ENCODE results near the gene SLC6A5. TPM values are rescaled to one million over a fixed set of nuclear protein-coding genes. Genes with fewer than 3 reads are reported as not detected.

SLC6A5 gene
- total RNA-seq, 2 donors from 2014 or later: 0.11 TPM; not detected in 1

DNA sequence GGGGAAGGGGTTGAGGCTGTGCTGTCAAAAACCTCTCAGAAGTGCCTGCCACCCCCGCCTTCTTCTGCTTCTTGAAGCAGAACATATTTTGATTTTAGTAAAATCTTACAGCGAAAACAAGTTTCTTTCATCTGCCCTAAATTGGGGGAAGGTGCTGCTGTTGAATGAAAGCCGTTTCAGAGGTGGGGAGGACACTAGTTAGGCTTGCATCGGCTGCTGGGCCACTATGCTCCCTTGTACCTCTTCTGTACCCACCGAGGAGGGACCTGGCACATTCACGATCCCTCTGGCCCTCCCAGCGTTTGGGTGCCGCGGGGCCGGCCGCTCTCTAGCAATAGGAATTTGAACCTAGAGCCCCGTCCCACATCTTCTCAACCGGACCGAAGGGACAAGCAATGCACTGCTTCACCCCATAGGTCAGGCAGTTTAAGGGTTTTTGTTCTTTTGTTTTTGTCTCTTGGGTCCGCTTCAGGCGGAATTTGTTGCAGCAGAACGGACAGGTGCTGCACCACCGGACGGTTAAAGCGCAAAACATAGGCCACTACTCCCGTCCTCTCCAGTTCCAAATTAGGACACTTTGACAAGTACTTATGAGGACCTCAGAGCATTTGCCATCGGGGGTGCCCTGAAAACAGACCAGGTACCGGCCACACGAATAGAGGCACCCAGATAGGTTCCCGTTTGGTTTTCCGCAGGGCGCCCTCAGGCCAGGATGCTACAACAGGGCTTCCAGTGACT lies 5.6 kb downstream of the SLC6A5 start:
- H3K36me3 ChIP-seq: no peaks in the 10 kb centered on the region
- no peaks in the 10 kb centered on the region for H3K4me1 ChIP-seq
- H3K27me3 ChIP-seq: peaks cover 19 to 24% of the 10 kb centered on the region in 2 donors
- no peak overlapping the region for H3K4me3 ChIP-seq
- no peaks in the 10 kb centered on the region for H3K9me3 ChIP-seq
- TF ChIP-seq, protein P1, sequence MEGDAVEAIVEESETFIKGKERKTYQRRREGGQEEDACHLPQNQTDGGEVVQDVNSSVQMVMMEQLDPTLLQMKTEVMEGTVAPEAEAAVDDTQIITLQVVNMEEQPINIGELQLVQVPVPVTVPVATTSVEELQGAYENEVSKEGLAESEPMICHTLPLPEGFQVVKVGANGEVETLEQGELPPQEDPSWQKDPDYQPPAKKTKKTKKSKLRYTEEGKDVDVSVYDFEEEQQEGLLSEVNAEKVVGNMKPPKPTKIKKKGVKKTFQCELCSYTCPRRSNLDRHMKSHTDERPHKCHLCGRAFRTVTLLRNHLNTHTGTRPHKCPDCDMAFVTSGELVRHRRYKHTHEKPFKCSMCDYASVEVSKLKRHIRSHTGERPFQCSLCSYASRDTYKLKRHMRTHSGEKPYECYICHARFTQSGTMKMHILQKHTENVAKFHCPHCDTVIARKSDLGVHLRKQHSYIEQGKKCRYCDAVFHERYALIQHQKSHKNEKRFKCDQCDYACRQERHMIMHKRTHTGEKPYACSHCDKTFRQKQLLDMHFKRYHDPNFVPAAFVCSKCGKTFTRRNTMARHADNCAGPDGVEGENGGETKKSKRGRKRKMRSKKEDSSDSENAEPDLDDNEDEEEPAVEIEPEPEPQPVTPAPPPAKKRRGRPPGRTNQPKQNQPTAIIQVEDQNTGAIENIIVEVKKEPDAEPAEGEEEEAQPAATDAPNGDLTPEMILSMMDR (IDR thresholded peaks at IDR 0.05): no peak
- H3K27ac ChIP-seq: no peak overlapping the region
- no peak for DNase-seq (ENCODE audit: low spot score)

DNA sequence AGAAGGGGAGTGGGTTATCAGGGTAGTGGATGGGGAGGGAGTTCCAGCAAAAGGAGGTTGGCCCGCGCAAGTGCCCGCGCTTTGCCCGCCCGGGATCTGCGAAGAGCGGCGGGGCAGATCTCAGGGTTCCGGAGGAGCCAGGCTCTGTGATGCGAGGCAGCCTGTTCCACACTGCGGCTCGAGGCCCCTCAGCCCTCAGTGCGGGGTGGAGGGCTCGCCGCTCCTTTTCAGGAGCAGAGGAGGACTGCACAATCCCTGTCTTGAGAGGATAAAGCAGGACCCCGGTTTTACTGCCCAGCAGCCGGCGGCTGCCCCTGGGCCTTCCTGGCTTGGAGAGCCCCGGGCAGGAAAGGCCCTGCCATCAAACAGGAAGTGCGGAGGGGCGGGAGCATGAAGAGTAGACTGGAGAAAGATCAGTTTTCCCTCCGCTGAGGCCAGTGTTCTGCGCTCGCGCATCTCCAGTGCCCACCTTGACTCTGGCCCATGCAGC lies 6.2 kb downstream of the SLC6A5 start:
- Histone ChIP-seq H3K27ac (no peak overlapping the region), H3K36me3 (no peaks in the 10 kb centered on the region), H3K27me3 (peaks cover 17 to 24% of the 10 kb centered on the region in 2 donors), H3K9me3 (no peaks in the 10 kb centered on the region), H3K4me1 (no peaks in the 10 kb centered on the region), H3K4me3 (no peak overlapping the region)
- TF ChIP-seq, protein P1 (IDR thresholded peaks at IDR 0.05): no peak
- DNase-seq (ENCODE audit: low spot score): no peak

DNA sequence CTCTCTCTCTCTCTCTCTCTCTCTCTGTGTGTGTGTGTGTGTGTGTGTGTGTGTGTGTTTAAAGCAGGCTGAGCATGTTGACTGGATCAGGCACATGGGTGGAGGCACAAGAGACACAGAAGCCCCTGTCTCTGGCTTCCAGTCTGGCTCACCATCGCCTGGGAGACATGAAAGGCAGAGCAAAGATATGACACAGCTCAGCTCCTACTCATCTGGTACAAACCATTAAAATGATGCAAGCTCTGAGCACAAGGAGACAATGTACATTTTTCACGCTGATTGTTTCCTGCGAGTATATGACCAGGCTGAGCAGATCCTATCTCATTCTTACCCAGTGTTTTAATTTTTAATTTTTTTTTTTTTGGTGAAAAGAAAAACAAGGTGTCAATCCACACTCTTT lies 9.5 kb downstream of the SLC6A5 start:
- no peak overlapping the region for H3K27ac ChIP-seq
- no peaks in the 10 kb centered on the region for H3K4me1 ChIP-seq
- H3K36me3 ChIP-seq: no peaks in the 10 kb centered on the region
- H3K4me3 ChIP-seq: no peak overlapping the region
- DNase-seq (ENCODE audit: low spot score): no peak
- TF ChIP-seq, protein P1 (IDR thresholded peaks at IDR 0.05): no peak
- H3K27me3 ChIP-seq: peaks cover 13 to 14% of the 10 kb centered on the region in 2 donors
- H3K9me3 ChIP-seq: no peaks in the 10 kb centered on the region

DNA sequence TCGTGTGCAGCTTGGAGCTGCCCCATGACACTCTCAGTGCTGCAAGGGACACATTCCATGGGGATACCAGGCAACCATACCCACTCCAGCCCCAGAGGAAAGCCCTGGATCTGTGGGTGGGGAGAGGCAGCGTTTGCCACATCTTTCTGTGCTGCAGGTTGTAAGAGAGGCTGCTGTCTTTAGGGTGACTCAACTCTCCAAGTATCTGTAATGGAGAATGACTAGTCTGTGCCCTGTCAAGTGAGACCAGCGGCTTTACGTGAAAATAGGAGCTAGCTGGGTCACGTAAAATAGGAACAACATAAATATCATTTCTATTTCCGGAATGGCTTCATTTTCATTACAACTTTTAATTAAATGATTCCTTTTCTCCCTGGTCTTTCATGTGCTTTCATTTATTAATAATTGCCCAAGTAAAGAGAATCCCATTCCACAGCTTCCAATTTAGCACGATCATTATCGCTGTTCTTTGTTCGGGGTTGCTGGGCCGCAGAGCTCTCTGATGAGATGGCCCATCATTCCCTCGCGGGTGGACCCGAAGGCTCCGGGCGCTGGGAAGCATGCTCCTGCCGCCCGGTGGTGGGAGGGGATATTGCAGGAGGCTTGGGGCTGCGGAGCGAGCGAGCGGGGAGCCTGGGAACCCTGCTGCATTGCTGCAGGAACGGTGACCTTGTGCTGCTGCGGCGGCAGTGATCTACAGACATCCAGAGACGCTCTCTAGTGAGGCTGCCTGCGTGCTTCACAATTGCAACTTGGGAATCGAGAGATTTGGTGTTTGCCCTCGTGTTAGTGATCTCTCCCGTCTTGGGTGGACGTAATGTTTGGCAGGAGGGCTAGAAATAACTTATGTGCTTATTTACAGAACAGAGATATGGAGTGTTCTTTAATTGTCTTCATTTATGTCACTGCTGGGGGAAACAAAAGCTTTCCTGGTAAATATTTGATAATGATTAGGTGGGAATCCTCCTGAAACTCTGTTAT lies 10.6 kb downstream of the SLC6A5 start:
- Histone ChIP-seq H3K27me3 (peaks cover 5% of the 10 kb centered on the region in 2 donors), H3K4me3 (no peak overlapping the region), H3K27ac (no peak overlapping the region), H3K36me3 (no peaks in the 10 kb centered on the region), H3K9me3 (no peaks in the 10 kb centered on the region), H3K4me1 (no peaks in the 10 kb centered on the region)
- peak; percentile 71 for DNase-seq (ENCODE audit: low spot score)
- TF ChIP-seq, protein P1 (IDR thresholded peaks at IDR 0.05): peak; percentile 95 to 96

DNA sequence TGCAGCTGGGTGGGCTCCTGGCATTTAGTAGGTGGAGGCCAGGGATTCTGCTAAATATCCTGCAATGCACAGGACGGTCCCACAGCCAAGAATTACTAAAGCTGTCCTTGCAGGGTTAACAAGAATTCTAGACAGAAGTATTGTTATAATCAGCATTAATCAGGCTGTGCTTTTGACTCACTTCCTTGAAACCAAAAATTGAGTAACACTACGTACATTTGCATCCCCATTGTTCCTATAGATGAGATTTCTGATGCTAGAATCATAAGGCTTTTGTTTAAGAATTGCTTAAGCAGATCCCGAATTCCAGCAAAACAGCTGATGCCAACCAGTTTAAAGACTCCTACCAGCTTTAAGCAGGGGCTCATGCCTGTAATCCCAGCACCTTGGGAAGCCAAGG lies 11.4 kb downstream of the SLC6A5 start:
- DNase-seq (ENCODE audit: low spot score): no peak
- no peak overlapping the region for H3K4me3 ChIP-seq
- no peaks in the 10 kb centered on the region for H3K9me3 ChIP-seq
- TF ChIP-seq, protein P1 (IDR thresholded peaks at IDR 0.05): no peak
- H3K4me1 ChIP-seq: no peaks in the 10 kb centered on the region
- no peaks in the 10 kb centered on the region for H3K36me3 ChIP-seq
- no peaks in the 10 kb centered on the region for H3K27me3 ChIP-seq
- no peak overlapping the region for H3K27ac ChIP-seq

Measured in right atrium auricular region (tissue), 2 donors.